GM12801 (cell line): ENCODE measurements around the gene SPINK1.

Experiments used
- TF ChIP-seq, protein P1 (sequence below): IDR thresholded peaks from one replicate; pipeline ENCODE4 v1.5.1; 2011; ENCODE audit warnings: control low read depth; ENCODE audit not compliant: insufficient read length; ENCODE audit errors: extremely low read depth

Gene SPINK1

GRCh38 chr5:147855774-147856069 is 24.3 kb upstream of the SPINK1 start:
- TF ChIP-seq, protein P1, sequence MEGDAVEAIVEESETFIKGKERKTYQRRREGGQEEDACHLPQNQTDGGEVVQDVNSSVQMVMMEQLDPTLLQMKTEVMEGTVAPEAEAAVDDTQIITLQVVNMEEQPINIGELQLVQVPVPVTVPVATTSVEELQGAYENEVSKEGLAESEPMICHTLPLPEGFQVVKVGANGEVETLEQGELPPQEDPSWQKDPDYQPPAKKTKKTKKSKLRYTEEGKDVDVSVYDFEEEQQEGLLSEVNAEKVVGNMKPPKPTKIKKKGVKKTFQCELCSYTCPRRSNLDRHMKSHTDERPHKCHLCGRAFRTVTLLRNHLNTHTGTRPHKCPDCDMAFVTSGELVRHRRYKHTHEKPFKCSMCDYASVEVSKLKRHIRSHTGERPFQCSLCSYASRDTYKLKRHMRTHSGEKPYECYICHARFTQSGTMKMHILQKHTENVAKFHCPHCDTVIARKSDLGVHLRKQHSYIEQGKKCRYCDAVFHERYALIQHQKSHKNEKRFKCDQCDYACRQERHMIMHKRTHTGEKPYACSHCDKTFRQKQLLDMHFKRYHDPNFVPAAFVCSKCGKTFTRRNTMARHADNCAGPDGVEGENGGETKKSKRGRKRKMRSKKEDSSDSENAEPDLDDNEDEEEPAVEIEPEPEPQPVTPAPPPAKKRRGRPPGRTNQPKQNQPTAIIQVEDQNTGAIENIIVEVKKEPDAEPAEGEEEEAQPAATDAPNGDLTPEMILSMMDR = no peak

- TF ChIP-seq, protein P1 = no peak
These were observed 23.7 kb upstream of the SPINK1 start for GRCh38 chr5:147854894-147855773.

DNA sequence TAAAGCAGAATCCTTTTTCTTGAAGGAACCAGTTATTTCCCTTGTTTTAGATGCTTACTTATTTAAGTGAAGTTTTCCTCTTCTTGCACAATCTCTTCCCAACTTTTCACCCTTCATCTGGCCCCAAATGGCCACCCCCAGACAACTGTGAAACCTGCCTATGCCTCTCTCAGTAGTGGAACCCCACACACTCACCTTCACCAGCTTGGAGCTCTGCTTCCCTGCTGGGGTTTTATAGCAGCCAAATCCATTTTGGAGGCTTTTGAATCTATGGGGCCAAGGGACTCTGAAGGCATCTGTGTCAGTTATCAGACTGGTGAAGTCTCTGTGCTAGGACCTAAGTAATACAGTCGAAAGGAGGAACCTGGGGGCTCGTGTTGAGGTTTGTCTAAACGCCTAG is 22.9 kb upstream of the SPINK1 start:
- TF ChIP-seq, protein P1 = no peak

GRCh38 chr5:147853372-147853987 is 22.0 kb upstream of the SPINK1 start:
- TF ChIP-seq, protein P1 = no peak

DNA sequence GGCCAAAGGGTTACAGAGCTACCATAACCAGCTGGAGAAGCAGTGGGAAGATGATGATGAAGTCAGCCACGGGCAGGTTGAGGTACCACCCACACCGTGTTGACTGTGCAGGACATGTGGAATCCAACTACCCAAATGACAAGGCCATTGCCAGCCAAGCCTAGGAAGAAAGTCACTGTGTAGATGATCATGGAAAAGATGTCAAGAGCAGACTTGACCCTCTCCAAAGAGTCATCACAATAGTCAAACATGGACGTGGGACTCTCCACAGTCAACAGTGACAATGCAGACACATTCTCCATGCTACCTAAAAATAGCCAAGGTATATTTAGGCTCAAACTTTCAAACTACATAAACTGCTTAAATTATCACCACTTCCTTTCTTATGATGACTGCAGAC is 20.9 kb upstream of the SPINK1 start:
- TF ChIP-seq, protein P1 = no peak

- TF ChIP-seq, protein P1 = no peak
These were observed 20.1 kb upstream of the SPINK1 start for GRCh38 chr5:147851578-147851977.

DNA sequence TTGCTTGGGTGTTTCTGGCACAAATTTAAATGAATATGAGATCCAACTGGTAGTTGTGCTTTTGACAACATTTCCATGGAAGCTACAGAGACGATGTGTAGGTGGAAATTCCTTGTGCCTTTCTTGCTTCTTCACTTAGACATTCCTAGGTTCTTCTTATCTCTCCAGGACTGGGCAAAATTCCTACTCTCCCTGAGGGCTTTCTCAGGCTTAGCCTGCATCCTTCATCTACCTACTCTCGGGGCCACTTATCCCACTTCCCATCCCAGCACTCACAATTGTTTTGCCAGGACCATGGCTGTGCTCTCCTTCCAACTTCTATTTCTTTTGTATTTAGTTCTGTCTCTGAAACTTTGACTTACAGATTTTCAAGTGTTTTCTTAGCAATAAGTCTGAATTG is 17.8 kb upstream of the SPINK1 start:
- TF ChIP-seq, protein P1 = no peak
